CD4-positive, alpha-beta T cell treated with Interleukin-4 for 4 hours (primary cell): ENCODE results near the gene TP63.
A peak's percentile ranks its signal among the peaks of the same experiment; 100 is the strongest.

Experiments
- DNase-seq: peaks from one replicate; pipeline ENCODE4 v3.0.0-alpha.2; 2020

Gene TP63

GRCh38 chr3:189687475-189687874 lies 56.3 kb downstream of the TP63 start:
- DNase-seq: no peak

- no peak for DNase-seq
These were observed 57.1 kb downstream of the TP63 start for GRCh38 chr3:189688262-189688661.

GRCh38 chr3:189689625-189690024 lies 58.4 kb downstream of the TP63 start:
- no peak for DNase-seq

- no peak for DNase-seq
These were observed 59.0 kb downstream of the TP63 start for GRCh38 chr3:189690237-189690636.

GRCh38 chr3:189690672-189691071 lies 59.5 kb downstream of the TP63 start:
- DNase-seq: no peak

GRCh38 chr3:189695400-189695799 lies 64.2 kb downstream of the TP63 start:
- DNase-seq: no peak

GRCh38 chr3:189698811-189699210 lies 67.6 kb downstream of the TP63 start:
- no peak for DNase-seq

- no peak for DNase-seq
These were observed 68.7 kb downstream of the TP63 start for GRCh38 chr3:189699885-189700284.

GRCh38 chr3:189702066-189702646 lies 71.0 kb downstream of the TP63 start:
- no peak for DNase-seq

- no peak for DNase-seq
These were observed 72.7 kb downstream of the TP63 start for GRCh38 chr3:189703865-189704264.

- no peak for DNase-seq
These were observed 77.2 kb downstream of the TP63 start for GRCh38 chr3:189708375-189708774.

- no peak for DNase-seq
These were observed 79.6 kb downstream of the TP63 start for GRCh38 chr3:189710620-189711402.

- no peak for DNase-seq
These were observed 81.8 kb downstream of the TP63 start for GRCh38 chr3:189712906-189713483.

- peak; percentile 13 for DNase-seq
These were observed 84.1 kb downstream of the TP63 start for GRCh38 chr3:189714991-189715961.

- no peak for DNase-seq
These were observed 87.0 kb downstream of the TP63 start for GRCh38 chr3:189718215-189718614.

GRCh38 chr3:189720736-189721417 lies 89.7 kb downstream of the TP63 start:
- DNase-seq: no peak

GRCh38 chr3:189721873-189722665 lies 90.9 kb downstream of the TP63 start:
- no peak for DNase-seq

- no peak for DNase-seq
These were observed 93.2 kb downstream of the TP63 start for GRCh38 chr3:189724356-189724755.

GRCh38 chr3:189726277-189726676 lies 95.1 kb downstream of the TP63 start:
- no peak for DNase-seq

- DNase-seq: no peak
These were observed 96.0 kb downstream of the TP63 start for GRCh38 chr3:189727158-189727557.

GRCh38 chr3:189727898-189728297 lies 96.7 kb downstream of the TP63 start:
- DNase-seq: no peak

- DNase-seq: no peak
These were observed 97.7 kb downstream of the TP63 start for GRCh38 chr3:189728915-189729314.
